OCI-LY7 (cell line): ENCODE measurements around the gene KIFC3.
"Not testable (repeated sequence)": the region's sequence is repeated elsewhere in the genome, so short reads cannot be mapped to it uniquely, and the experiment has no call there.

Source experiments
- CTCF ChIP-seq: fragments of 200-600 bp; sonication (generic); conservative IDR thresholded peaks from 2 replicates; pipeline ENCODE4 v1.5.1; 2014; ENCODE audit warnings: mild to moderate bottlenecking, antibody characterized with exemption, low read length, moderate library complexity, mixed read lengths
- EZH2phosphoT487 ChIP-seq: fragments of 200-600 bp; sonication (generic); IDR thresholded peaks from 2 replicates; pipeline ENCODE4 v1.6.1; 2018; ENCODE audit warnings: low read depth, borderline replicate concordance, mild to moderate bottlenecking, mixed run types, antibody characterized with exemption, low read length, moderate library complexity, mixed read lengths

DNA sequence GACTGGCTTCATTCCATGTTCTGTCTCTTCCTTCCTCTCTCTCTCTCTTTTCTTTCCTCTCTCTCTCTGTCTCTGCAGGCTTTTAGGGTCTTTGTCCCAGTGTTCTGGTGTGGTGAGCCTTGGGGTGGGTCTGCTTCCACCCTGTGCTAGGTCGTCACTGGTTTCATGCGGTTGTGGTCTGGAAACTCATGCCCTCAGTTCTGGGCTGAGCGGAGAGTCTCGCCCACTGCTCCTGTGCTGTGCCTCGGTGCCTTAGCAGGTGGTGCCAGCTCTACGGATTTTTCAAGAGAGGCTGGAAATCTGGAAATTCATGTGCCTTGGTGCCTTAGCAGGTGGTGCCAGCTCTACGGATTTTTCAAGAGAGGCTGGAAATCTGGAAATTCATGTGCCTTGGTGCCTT is 56.0 kb downstream of the KIFC3 start:
- not testable (repeated sequence) for TF ChIP-seq CTCF, EZH2phosphoT487
